ENCODE results near the gene CYRIA. TPM values are rescaled to one million over a fixed set of nuclear protein-coding genes. Genes with fewer than 3 reads are reported as not detected.

CYRIA gene
- polyA plus RNA-seq, 1 experiment: not detected

GRCh38 chr2:16660556-16660955 lies 5.1 kb downstream of the CYRIA start:
- Histone ChIP-seq H3K36me3 (ENCODE audit: control insufficient read depth, insufficient read depth, low read length) (no peaks in the 10 kb centered on the region), H3K4me3 (ENCODE audit: low read depth, low read length) (no peak overlapping the region), H3K27me3 (ENCODE audit: control insufficient read depth, insufficient read depth, low read length) (peaks cover 3% of the 10 kb centered on the region; the same call in 1 of the 2 replicates)
- POLR2A ChIA-PET: no interaction called here
- TF ChIP-seq, protein P1, sequence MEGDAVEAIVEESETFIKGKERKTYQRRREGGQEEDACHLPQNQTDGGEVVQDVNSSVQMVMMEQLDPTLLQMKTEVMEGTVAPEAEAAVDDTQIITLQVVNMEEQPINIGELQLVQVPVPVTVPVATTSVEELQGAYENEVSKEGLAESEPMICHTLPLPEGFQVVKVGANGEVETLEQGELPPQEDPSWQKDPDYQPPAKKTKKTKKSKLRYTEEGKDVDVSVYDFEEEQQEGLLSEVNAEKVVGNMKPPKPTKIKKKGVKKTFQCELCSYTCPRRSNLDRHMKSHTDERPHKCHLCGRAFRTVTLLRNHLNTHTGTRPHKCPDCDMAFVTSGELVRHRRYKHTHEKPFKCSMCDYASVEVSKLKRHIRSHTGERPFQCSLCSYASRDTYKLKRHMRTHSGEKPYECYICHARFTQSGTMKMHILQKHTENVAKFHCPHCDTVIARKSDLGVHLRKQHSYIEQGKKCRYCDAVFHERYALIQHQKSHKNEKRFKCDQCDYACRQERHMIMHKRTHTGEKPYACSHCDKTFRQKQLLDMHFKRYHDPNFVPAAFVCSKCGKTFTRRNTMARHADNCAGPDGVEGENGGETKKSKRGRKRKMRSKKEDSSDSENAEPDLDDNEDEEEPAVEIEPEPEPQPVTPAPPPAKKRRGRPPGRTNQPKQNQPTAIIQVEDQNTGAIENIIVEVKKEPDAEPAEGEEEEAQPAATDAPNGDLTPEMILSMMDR (IDR thresholded peaks at IDR 0.05; ENCODE audit: insufficient read depth, low read depth, low read length): no peak
- CTCF ChIA-PET: interaction anchor here (0.6 kb wide), 1 partner anchor 26 kb away, joined by 4 read pairs; no protein-coding TSS in a partner anchor
- no peak for DNase-seq (ENCODE audit: low read depth)

DNA sequence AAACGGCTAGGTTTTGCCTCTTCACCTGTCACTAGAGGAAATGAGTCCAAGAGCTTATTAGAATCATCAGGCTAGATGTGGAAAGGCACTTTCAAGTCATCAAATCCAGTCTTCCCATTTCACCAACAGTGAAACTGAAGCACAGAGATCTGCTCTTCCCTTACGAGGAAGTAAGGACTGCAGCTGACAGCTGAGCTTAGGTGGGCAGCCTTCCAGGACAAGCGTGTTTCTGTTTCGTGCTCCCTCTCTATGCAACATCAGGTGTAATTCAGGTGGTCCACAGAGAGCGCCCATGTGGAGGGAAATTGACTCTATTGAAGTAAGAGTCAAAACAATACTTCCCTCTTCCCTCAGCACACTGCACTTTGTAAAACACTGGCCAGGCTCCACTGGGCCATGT lies 5.5 kb downstream of the CYRIA start:
- no peak for DNase-seq (ENCODE audit: low read depth)
- Histone ChIP-seq H3K27me3 (ENCODE audit: control insufficient read depth, insufficient read depth, low read length) (peaks cover 3% of the 10 kb centered on the region; the same call in 1 of the 2 replicates), H3K4me3 (ENCODE audit: low read depth, low read length) (no peak overlapping the region), H3K36me3 (ENCODE audit: control insufficient read depth, insufficient read depth, low read length) (no peaks in the 10 kb centered on the region)
- CTCF ChIA-PET: interaction anchor here (0.6 kb wide), 1 partner anchor 26 kb away, joined by 4 read pairs; no protein-coding TSS in a partner anchor
- POLR2A ChIA-PET: no interaction called here
- TF ChIP-seq, protein P1 (IDR thresholded peaks at IDR 0.05; ENCODE audit: insufficient read depth, low read depth, low read length): no peak

DNA sequence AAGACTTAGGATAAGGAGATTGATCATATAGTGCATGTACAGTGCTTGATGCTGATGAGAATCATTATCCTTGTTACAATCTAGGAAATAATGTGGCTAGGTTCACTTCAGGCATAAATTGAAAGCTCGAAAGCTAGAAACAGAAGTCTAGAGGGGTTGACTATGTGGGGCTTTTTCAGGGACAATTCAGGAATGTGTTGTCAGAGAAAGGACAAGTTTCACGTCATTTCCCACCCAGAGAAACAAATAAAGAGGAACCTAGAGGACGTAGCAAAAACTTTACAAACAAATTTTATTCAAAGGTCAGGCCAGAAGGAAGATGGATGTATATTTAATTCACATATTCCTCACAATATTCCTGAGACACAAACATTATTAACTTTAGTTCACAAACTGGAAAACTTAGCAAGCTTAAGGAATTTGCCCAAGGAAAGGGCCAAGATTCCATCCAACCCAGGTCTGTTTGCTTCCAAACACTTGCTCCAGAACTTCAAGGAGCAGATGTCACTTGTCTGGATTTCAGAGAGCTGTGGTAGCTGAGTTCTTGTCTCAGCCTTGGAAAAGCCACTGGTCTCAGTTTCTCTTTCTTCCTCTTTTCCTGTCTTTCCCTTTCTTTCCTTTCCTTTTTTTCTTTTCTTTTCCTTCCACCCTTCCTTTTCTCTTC lies 7.4 kb downstream of the CYRIA start:
- no peaks in the 10 kb centered on the region for H3K27me3 ChIP-seq (ENCODE audit: control insufficient read depth, insufficient read depth, low read length)
- no peaks in the 10 kb centered on the region for H3K36me3 ChIP-seq (ENCODE audit: control insufficient read depth, insufficient read depth, low read length)
- H3K4me3 ChIP-seq (ENCODE audit: low read depth, low read length): no peak overlapping the region
- TF ChIP-seq, protein P1 (IDR thresholded peaks at IDR 0.05; ENCODE audit: insufficient read depth, low read depth, low read length): no peak
- DNase-seq (ENCODE audit: low read depth): no peak
- ChIA-PET CTCF (no interaction called here), POLR2A (no interaction called here)

DNA sequence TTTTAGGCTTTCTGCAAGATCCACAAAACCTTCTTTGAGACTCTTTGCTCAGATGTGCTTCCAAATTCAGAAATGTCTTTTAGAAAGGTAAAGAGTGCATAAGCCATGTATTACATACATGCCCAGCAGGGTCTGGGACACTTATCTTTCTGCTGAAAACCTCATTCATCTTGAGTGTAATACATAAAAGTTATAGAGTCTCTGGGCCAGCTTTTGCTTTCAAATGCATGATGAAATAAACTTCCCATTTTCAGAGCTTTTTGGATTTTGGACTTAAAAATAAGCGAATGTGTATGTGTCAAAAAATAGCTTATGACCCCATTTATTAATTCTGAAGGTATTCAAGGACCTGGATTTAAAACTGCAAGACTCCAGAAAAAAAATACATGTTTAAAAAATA lies 8.0 kb downstream of the CYRIA start:
- TF ChIP-seq, protein P1 (IDR thresholded peaks at IDR 0.05; ENCODE audit: insufficient read depth, low read depth, low read length): no peak
- Histone ChIP-seq H3K36me3 (ENCODE audit: control insufficient read depth, insufficient read depth, low read length) (no peaks in the 10 kb centered on the region), H3K27me3 (ENCODE audit: control insufficient read depth, insufficient read depth, low read length) (no peaks in the 10 kb centered on the region), H3K4me3 (ENCODE audit: low read depth, low read length) (no peak overlapping the region)
- ChIA-PET POLR2A (no interaction called here), CTCF (no interaction called here)
- DNase-seq (ENCODE audit: low read depth): no peak

GRCh38 chr2:16656784-16657391 lies 8.7 kb downstream of the CYRIA start:
- ChIA-PET CTCF (no interaction called here), POLR2A (no interaction called here)
- Histone ChIP-seq H3K4me3 (ENCODE audit: low read depth, low read length) (no peak overlapping the region), H3K36me3 (ENCODE audit: control insufficient read depth, insufficient read depth, low read length) (no peaks in the 10 kb centered on the region), H3K27me3 (ENCODE audit: control insufficient read depth, insufficient read depth, low read length) (no peaks in the 10 kb centered on the region)
- TF ChIP-seq, protein P1 (IDR thresholded peaks at IDR 0.05; ENCODE audit: insufficient read depth, low read depth, low read length): no peak
- no peak for DNase-seq (ENCODE audit: low read depth)

All from BJ (cell line).